ENCODE results near the gene C9orf40.

C9orf40 gene

DNA sequence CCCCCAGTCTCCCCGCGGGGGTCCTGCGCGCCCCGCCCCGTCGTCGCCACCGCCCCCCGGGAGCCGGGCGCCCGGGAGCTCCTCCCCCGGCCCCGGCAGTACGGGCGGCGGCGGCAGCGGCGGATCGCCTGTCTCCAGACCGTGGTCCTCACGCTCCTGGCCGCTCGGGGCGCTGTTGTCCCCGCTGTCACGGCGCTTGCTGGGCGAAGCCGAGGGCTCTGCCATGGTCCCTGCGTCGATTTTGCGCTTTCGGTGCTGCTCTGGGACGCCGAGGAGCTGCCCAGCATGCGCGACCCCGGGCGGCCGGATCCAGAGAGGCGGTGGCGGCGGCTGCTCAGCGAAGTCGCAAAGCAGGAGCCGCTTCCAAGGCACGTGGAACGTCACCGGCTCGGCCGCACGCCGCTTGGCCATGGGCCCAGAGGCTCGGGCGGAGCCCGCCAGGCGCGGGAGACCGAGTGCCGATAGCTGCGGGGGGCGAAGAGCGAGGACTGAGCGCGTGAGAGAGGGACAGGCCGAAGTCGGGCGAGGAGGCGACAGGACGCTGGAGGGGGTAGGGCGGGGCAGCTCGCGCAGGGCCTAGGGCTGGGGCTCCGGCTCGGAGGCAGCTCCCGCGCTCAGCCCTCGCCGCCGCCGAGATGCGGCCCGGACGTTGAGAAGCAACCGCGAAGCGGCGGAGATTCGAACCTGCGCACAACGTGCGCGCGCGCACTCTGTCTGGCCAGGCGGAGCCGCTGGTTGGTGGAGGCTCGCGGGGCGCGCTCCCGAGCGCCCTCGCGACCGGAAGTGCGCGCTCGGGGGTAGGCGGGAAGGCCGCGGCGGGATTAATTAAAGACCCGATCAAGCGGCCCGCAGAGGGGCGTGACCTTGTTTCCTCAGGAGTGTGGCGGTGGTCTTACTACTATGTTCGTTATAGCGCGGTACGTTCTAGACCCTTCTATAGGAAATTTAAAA lies at the start of gene C9orf40:
TSS of gene C9orf40 (minus strand) at position 712 of the 951 bp plus-strand sequence. CDS start at position 411, 301 bp downstream.
- DNase-seq, result peak; percentile 86

- DNase-seq, result peak; percentile 71
Observed at GRCh38 chr9:75001719-75002421, 49.2 kb upstream of the C9orf40 start.

DNA sequence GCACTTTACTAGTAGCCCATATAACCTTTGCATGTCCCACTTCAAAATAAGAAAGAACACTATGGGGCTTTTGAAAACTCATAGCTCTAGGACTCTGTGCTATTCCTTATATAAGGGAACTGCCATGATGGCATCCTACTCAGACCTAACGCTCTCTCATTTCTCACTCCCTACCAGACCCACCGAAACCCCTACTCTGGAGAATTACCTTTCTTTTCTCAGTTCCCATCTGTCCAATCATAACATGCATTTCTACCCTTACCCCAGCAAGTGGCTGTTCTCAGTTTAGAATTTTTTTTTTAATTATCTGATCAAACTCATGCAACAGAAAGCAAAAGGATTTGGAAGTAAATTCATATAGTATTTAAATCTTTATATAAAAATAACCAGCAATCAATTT lies 48.1 kb upstream of the C9orf40 start:
- DNase-seq, result no peak

DNA sequence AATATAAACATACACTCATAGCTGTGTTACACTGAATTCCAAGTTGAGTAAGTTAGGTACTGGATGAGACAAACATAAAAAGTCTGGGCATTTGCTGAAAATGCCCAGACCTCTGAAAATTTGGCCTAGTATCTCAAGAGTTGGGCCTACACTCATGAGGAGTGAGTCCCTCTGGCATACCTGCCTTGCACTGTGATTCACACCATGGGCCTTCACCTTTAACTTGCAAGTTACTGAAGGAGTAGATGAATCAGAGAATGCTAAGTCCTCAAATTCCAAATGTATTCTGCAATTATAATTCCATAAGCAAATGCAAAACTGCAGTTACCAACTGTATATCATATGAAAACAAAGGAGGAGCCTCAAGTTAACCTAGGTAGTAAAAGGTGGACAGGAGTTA lies 32.3 kb upstream of the C9orf40 start:
- no peak for DNase-seq

- no peak for DNase-seq
Observed at GRCh38 chr9:74983709-74984108, 31.0 kb upstream of the C9orf40 start.

DNA sequence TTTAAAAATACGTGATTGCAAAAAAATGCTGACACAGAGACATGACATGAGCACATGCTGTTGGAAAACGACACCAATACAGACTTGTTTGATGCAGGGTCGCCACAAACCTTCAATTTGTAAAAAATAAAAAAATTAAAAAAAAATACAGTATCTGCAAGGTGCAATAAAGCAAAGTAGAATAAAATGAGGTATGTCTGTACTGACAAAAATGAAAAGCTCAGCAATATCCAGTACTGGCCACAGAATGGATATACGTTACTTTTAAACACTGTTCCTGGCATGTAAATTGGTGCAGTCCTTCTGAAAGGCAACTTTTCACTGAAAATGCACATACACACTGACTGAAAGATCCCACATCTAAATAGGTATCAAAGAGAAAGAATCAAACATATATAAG lies 27.1 kb upstream of the C9orf40 start:
- DNase-seq, result no peak

DNA sequence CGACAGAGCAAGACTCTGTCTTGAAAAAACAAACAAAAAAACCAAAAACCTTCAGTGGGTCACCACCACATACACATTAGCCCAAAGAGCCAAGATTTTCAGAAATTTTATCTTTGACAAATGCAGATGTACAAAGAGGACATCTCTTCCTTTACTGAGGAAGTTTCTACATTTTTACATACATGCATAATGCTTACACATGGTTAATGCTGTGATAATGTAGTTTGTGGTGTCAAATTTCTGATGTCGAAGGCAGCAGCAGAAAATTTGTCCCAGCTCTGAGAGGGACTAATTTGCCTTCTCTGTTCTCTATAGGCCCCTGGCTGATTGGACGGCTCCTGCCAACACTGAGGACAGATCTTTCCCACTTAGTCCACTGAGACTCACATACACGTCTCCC lies 24.6 kb upstream of the C9orf40 start:
- DNase-seq, result no peak

GRCh38 chr9:74975538-74975937 lies 22.8 kb upstream of the C9orf40 start:
- no peak for DNase-seq

GRCh38 chr9:74974558-74974957 lies 21.8 kb upstream of the C9orf40 start:
- no peak for DNase-seq

GRCh38 chr9:74973714-74974113 lies 21.0 kb upstream of the C9orf40 start:
- DNase-seq, result no peak

DNA sequence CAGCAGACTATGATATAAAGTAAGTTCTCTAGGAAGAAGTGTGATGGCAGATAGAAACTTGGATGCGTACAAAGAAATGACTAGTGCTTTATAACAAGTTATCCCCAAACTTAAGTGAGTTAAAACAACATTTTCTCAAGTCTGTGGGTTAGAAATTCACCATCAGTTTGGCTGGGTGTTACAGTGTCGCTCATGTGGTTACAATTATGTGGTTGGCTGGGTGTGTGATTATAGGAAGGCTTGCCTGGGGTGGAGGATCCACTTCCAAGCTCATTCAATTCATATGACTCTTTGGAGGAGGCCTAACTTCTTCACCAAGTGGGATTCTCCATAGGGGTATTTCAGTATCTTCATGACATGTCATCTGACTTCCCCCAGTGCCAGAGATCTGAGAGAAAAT lies 10.3 kb upstream of the C9orf40 start:
- no peak for DNase-seq

DNA sequence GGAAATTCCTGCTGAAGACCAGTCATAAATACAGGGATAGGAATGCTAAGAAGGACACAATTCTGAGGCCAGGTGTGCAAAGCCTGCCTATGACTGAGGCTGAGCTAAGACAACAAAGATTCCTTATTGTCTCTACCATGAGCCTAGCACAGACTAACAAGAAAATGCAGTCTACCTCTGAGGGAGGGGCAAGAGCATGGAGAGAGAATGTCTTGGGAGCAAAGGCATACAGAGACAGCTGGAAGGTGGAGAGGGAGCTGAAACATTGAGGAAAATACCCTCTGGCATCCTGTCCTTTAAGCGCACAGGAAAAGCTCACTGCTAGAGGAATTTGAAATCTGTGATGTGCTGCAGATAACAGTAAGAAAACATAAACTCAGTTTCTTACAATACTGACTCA lies 8.8 kb upstream of the C9orf40 start:
- DNase-seq, result no peak

GRCh38 chr9:74960561-74960960 lies 7.8 kb upstream of the C9orf40 start:
- DNase-seq, result no peak

- DNase-seq, result no peak
Observed at GRCh38 chr9:74958587-74958986, 5.9 kb upstream of the C9orf40 start.

- DNase-seq, result no peak
Observed at GRCh38 chr9:74953235-74953751, 581 bp upstream of the C9orf40 start.

DNA sequence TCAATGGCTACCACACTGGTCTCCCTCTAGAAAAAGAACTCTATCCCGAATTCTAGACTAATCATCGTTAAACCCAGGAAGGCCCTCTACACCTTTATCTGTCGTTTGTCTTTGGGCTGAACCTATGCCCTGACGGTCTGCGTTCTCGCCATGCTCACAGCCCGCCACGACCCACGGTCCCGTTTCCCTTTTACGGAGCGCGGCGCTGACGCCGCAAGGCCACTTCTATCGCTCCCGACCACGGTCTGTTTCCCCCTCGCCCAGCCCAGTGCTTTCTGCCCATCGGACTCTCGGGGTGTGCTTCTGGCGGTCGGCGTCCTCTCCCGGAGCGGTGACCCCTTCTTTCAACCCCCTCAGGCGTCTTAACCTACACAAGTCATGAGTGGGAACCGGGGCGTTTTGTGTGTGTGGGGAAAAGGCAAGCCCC lies 974 bp downstream of the C9orf40 start:
- DNase-seq, result peak; percentile 37

GRCh38 chr9:74951107-74951720 lies 1.5 kb downstream of the C9orf40 start:
- no peak for DNase-seq

GRCh38 chr9:74949859-74950855 lies 2.6 kb downstream of the C9orf40 start:
- DNase-seq, result no peak

GRCh38 chr9:74948937-74949336 lies 3.8 kb downstream of the C9orf40 start:
- DNase-seq, result no peak

GRCh38 chr9:74946686-74947085 lies 6.0 kb downstream of the C9orf40 start:
- no peak for DNase-seq

DNA sequence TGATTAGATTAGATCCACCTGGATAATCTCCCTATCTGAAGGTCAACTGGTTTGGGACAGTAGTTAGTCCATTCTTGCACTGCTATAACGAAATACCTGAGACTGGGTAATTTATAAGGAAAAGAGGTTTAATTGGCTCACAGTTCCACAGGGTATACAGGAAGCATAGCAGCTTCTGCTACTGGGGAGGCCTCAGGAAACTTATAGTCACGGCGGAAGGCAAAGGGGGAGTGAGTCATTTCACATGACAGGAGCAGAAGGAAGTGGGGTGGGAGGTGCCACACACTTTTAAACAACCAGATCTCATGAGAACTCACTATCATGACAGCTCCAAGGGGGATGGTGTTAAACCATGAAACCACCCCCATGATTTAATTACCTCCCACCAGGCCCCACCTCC lies 9.9 kb downstream of the C9orf40 start:
- no peak for DNase-seq

- no peak for DNase-seq
Observed at GRCh38 chr9:74940600-74940999, 12.1 kb downstream of the C9orf40 start.
